Smooth muscle cell (in vitro differentiated cells): ENCODE measurements around the gene OR14I1. TPM values are rescaled to one million over a fixed set of nuclear protein-coding genes. Genes with fewer than 3 reads are reported as not detected.

Experiments
- polyA plus RNA-seq: library from polyadenylated mRNA; unstranded; fragments of >200 nt; fragmentation: Nextera tagmentation; extraction: Ambion mirVana; gene quantifications from 2 replicates; pipeline ENCODE4 v1.2.1, GENCODE V29; 2016
- small RNA-seq: library from RNA; depleted of rRNA; stranded (forward); fragments of <200 nt; gene quantifications from one replicate; pipeline ENCODE3, GENCODE V24; 2014
- total RNA-seq: library from RNA; depleted of rRNA; stranded (reverse); fragments of >200 nt; gene quantifications from 2 replicates; pipeline ENCODE4 v1.2.3, GENCODE V29; 2014

Gene OR14I1
- total and polyA plus RNA-seq, 2 experiments from 2014 or later = not detected

Small RNA genes within 50 kb of the gene (small RNA-seq; reads per million reads assigned to genes)
- not detected for gene AHCYP8

Other genes with a start within 250 kb of the OR14I1 start
- gene OR2T3, start 229.4 kb downstream of the OR14I1 start, total RNA-seq = not detected in 2 replicates
- gene OR2T3, start 229.4 kb downstream of the OR14I1 start, polyA plus RNA-seq = not detected in 2 replicates
- gene OR2T5, start 214.2 kb downstream of the OR14I1 start, total RNA-seq = 0.04 TPM in 1 of 2 replicates, not detected in the other
- not detected in 2 replicates for gene OR2T5, start 214.2 kb downstream of the OR14I1 start, polyA plus RNA-seq
- not detected in 2 replicates for gene OR2G6, start 194.7 kb downstream of the OR14I1 start, total RNA-seq
- not detected in 2 replicates for gene OR2G6, start 194.7 kb downstream of the OR14I1 start, polyA plus RNA-seq
- gene OR2T29, start 140.0 kb downstream of the OR14I1 start, total RNA-seq = not detected in 2 replicates
- not detected in 2 replicates for gene OR2T29, start 140.0 kb downstream of the OR14I1 start, polyA plus RNA-seq
- gene OR2T34, start 128.0 kb downstream of the OR14I1 start, total RNA-seq = not detected in 2 replicates
- not detected in 2 replicates for gene OR2T34, start 128.0 kb downstream of the OR14I1 start, polyA plus RNA-seq
- gene OR2T10, start 105.1 kb downstream of the OR14I1 start, total RNA-seq = not detected in 2 replicates
- gene OR2T10, start 105.1 kb downstream of the OR14I1 start, polyA plus RNA-seq = not detected in 2 replicates
- not detected in 2 replicates for gene OR2T11, start 67.7 kb downstream of the OR14I1 start, total RNA-seq
- gene OR2T11, start 67.7 kb downstream of the OR14I1 start, polyA plus RNA-seq = not detected in 2 replicates
- not detected in 2 replicates for gene OR2T35, start 57.5 kb downstream of the OR14I1 start, total RNA-seq
- not detected in 2 replicates for gene OR2T35, start 57.5 kb downstream of the OR14I1 start, polyA plus RNA-seq
- gene OR2T27, start 47.2 kb downstream of the OR14I1 start, total RNA-seq = not detected in 2 replicates
- not detected in 2 replicates for gene OR2T27, start 47.2 kb downstream of the OR14I1 start, polyA plus RNA-seq
- not detected in 2 replicates for gene LYPD8, start 53.0 kb upstream of the OR14I1 start, total RNA-seq
- not detected in 2 replicates for gene LYPD8, start 53.0 kb upstream of the OR14I1 start, polyA plus RNA-seq
- gene SH3BP5L, start 123.1 kb upstream of the OR14I1 start, total RNA-seq = 14.7 and 18.6 TPM in 2 replicates
- gene SH3BP5L, start 123.1 kb upstream of the OR14I1 start, polyA plus RNA-seq = 5.5 and 7.4 TPM in 2 replicates
- 22.6 and 28.7 TPM in 2 replicates for gene ZNF672, start 135.5 kb upstream of the OR14I1 start, total RNA-seq
- 20.1 and 25.8 TPM in 2 replicates for gene ZNF672, start 135.5 kb upstream of the OR14I1 start, polyA plus RNA-seq
- gene ZNF692, start 156.3 kb upstream of the OR14I1 start, total RNA-seq = 10.4 and 24.8 TPM in 2 replicates
- 25.9 and 40.5 TPM in 2 replicates for gene ZNF692, start 156.3 kb upstream of the OR14I1 start, polyA plus RNA-seq
- 2.3 and 3.5 TPM in 2 replicates for gene PGBD2, start 203.5 kb upstream of the OR14I1 start, total RNA-seq
- 3.5 and 4.0 TPM in 2 replicates for gene PGBD2, start 203.5 kb upstream of the OR14I1 start, polyA plus RNA-seq